ENCODE results near the gene EP400.
"Not testable (repeated sequence)": the region's sequence is repeated elsewhere in the genome, so short reads cannot be mapped to it uniquely, and the experiment has no call there.

The EP400 gene

DNA sequence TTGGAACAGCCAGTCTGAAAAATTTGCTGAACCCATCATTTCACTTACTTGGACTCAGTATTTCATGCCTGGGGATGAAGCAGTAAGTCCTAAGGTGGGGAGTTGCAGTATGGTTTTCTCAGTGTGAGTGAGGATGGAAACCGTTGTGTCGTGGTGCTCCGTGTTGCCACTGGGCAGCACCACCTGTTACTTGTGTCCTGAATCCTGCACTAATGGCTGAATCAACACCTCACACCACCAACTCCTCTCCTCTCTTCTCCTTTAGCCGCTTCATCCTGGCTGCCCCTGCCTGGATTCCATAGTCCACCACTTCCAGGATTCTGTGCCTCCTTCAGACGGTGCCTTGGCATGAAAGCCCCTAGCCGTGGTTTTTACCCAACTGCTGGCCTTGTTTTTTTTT, 3.0 kb upstream of the EP400 start:
- ChIA-PET CTCF (interaction anchor here (1.0 kb wide), 1 partner anchor 27 kb away, joined by 3 read pairs; no protein-coding TSS in a partner anchor), POLR2A (interaction anchor here (0.6 kb wide), 1 partner anchor 49 kb away, joined by 4 read pairs; no protein-coding TSS in a partner anchor)
- Histone ChIP-seq H3K4me1 (ENCODE audit: control extremely low read depth in 1 of 4, control insufficient read depth in 4 of 4, insufficient read depth in 4 of 4, low read length in 3 of 4) (peaks cover 3 to 34% (median 28%) of the 10 kb centered on the region in 4 experiments), H3K36me3 (ENCODE audit: control insufficient read depth in 4 of 4, insufficient read depth in 4 of 4, low read length in 3 of 4) (peaks cover 8 to 31% (median 25%) of the 10 kb centered on the region in 4 experiments), H3K9me3 (ENCODE audit: control extremely low read depth in 1 of 5, control insufficient read depth in 4 of 5, insufficient read depth in 2 of 5, low read depth in 1 of 5, low read length in 4 of 5) (no peaks in the 10 kb centered on the region), H3K27ac (ENCODE audit: insufficient read depth in 1 of 2, low read depth in 1 of 2, low read length in 2 of 2, poor library complexity in 1 of 2, severe bottlenecking in 2 of 2) (no peak overlapping the region), H3K4me3 (ENCODE audit: control insufficient read depth in 1 of 7, extremely low read depth in 1 of 7, insufficient read depth in 4 of 7, low read depth in 2 of 7, low read length in 6 of 7) (no peak overlapping the region), H3K27me3 (replicated peaks in 2 of 5; ENCODE audit: control insufficient read depth in 4 of 5, insufficient read depth in 5 of 5, low read length in 4 of 5) (no peaks in the 10 kb centered on the region)
- DNase-seq = no peak
- WGBS (ENCODE audit: insufficient coverage) = 100% methylated on average over 1 of the region's 6 CpGs

DNA sequence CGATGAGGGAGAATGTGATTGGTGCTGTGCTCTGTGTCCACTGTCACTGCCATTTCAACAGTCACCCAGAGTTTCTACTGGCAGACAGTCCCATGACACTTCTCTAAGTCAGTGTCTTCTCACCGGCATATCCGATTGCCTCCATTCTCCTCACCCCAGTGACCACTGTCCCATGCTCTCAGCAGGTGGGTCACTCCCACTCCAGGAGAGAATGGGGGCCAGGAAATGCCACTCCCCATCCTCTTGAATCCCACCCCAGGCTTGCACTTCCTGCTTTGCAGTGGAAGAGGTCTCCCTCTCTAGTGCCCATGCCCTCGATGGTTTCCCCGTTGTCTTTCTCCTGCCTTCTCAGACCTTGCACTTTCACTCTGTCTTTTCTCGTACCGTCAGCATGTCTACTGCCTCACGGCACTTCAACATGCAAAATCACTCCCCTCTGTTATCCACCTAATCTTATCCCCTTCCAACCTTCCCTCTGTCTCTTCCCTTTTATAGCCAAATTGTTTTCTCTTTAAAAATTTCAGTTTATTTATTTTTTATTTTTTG, 2.2 kb upstream of the EP400 start:
- no peak for DNase-seq
- ChIA-PET POLR2A (no interaction called here), CTCF (no interaction called here)
- 61% methylated on average over 8 of the region's 8 CpGs for WGBS (ENCODE audit: insufficient coverage)
- no peaks in the 10 kb centered on the region for H3K27me3 ChIP-seq (replicated peaks in 2 of 5; ENCODE audit: control insufficient read depth in 4 of 5, insufficient read depth in 5 of 5, low read length in 4 of 5)
- peaks cover 3 to 34% (median 28%) of the 10 kb centered on the region in 4 experiments for H3K4me1 ChIP-seq (ENCODE audit: control extremely low read depth in 1 of 4, control insufficient read depth in 4 of 4, insufficient read depth in 4 of 4, low read length in 3 of 4)
- H3K36me3 ChIP-seq (ENCODE audit: control insufficient read depth in 4 of 4, insufficient read depth in 4 of 4, low read length in 3 of 4) = peaks cover 6 to 25% (median 22%) of the 10 kb centered on the region in 4 experiments
- no peak overlapping the region for H3K27ac ChIP-seq (ENCODE audit: insufficient read depth in 1 of 2, low read depth in 1 of 2, low read length in 2 of 2, poor library complexity in 1 of 2, severe bottlenecking in 2 of 2)
- peak overlapping the region in 1 of 7 experiments; percentile 50 for H3K4me3 ChIP-seq (ENCODE audit: control insufficient read depth in 1 of 7, extremely low read depth in 1 of 7, insufficient read depth in 4 of 7, low read depth in 2 of 7, low read length in 6 of 7)
- no peaks in the 10 kb centered on the region for H3K9me3 ChIP-seq (ENCODE audit: control extremely low read depth in 1 of 5, control insufficient read depth in 4 of 5, insufficient read depth in 2 of 5, low read depth in 1 of 5, low read length in 4 of 5)

DNA sequence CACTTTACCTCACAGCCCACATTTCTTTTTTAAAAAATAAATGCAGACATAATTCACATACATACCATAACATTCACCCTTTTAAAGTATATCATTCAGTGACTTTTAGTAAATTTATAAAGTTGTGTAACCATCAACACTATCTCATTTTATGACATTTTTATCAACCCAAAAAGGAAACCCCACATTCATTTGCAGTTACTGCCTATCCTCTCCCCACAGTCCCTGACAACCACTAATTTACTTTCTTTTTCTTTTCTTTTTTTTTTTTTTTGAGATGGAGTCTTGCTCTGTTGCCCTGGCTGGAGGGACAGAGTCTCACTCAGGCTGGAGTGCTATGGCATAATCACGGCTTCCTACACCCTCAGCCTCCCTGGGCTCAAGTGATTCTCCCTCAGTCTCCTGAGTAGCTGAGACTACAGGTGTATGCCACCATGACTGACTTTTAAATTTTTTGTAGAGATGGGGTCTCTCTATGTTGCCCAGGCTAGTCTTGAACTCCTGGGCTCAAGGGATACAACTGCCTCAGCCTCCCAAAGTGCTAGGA, 1.5 kb upstream of the EP400 start:
- Histone ChIP-seq H3K9me3 (ENCODE audit: control extremely low read depth in 1 of 5, control insufficient read depth in 4 of 5, insufficient read depth in 2 of 5, low read depth in 1 of 5, low read length in 4 of 5) (no peaks in the 10 kb centered on the region), H3K27me3 (replicated peaks in 2 of 5; ENCODE audit: control insufficient read depth in 4 of 5, insufficient read depth in 5 of 5, low read length in 4 of 5) (no peaks in the 10 kb centered on the region), H3K4me1 (ENCODE audit: control extremely low read depth in 1 of 4, control insufficient read depth in 4 of 4, insufficient read depth in 4 of 4, low read length in 3 of 4) (peaks cover 3 to 34% (median 28%) of the 10 kb centered on the region in 4 experiments), H3K36me3 (ENCODE audit: control insufficient read depth in 4 of 4, insufficient read depth in 4 of 4, low read length in 3 of 4) (peaks cover 6 to 19% (median 16%) of the 10 kb centered on the region in 4 experiments), H3K27ac (ENCODE audit: insufficient read depth in 1 of 2, low read depth in 1 of 2, low read length in 2 of 2, poor library complexity in 1 of 2, severe bottlenecking in 2 of 2) (no peak overlapping the region), H3K4me3 (ENCODE audit: control insufficient read depth in 1 of 7, extremely low read depth in 1 of 7, insufficient read depth in 4 of 7, low read depth in 2 of 7, low read length in 6 of 7) (peak overlapping the region in 2 of 7 experiments; percentile 5 to 46)
- peak in 2 of 3 donors; percentile 42 to 48 for DNase-seq
- ChIA-PET CTCF (no interaction called here), POLR2A (no interaction called here)
- no CpG with 5 or more reads among the region's 1 CpG for WGBS (ENCODE audit: insufficient coverage)

DNA sequence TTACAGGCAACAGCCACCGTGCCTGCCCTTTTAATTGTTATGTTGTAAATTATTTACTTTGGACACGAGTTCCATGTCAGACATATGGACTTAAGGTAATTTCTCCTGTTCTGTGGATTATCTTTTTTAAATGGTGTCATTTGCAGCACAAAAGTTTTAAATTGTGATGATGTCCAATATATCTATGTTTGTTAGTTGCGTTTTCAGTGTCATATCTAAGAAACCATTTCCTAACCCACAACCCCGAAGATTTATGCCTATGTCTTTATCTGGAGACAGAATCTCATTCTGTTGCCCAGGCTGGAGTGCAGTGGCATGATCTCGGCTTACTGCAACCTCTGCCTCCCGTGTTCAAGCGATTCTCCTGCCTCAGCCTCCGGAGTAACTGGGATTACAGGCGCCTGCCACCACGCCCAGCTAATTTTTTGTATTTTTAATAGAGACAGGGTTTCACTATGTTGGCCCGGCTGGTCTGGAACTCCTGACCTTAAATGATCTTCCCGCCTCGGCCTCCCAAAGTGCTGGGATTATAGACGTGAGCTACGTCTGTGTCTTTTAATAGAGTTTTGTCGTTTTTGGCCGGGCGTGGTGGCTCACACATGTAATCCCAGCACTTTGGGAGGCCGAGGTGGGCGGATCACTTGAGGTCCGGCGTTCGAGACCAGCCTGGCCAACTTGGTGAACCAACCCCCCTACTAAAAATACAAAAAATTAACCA, 870 bp upstream of the EP400 start:
- Histone ChIP-seq H3K4me1 (ENCODE audit: control extremely low read depth in 1 of 4, control insufficient read depth in 4 of 4, insufficient read depth in 4 of 4, low read length in 3 of 4) (peaks cover 3 to 34% (median 28%) of the 10 kb centered on the region in 4 experiments), H3K4me3 (ENCODE audit: control insufficient read depth in 1 of 7, extremely low read depth in 1 of 7, insufficient read depth in 4 of 7, low read depth in 2 of 7, low read length in 6 of 7) (peak overlapping the region; percentile 40 to 84 (median 66)), H3K36me3 (ENCODE audit: control insufficient read depth in 4 of 4, insufficient read depth in 4 of 4, low read length in 3 of 4) (peaks cover 1 to 12% (median 10%) of the 10 kb centered on the region in 4 experiments)
- H3K27me3 ChIP-seq (replicated peaks in 2 of 5; ENCODE audit: control insufficient read depth in 4 of 5, insufficient read depth in 5 of 5, low read length in 4 of 5); H3K27ac ChIP-seq (ENCODE audit: insufficient read depth in 1 of 2, low read depth in 1 of 2, low read length in 2 of 2, poor library complexity in 1 of 2, severe bottlenecking in 2 of 2); H3K9me3 ChIP-seq (ENCODE audit: control extremely low read depth in 1 of 5, control insufficient read depth in 4 of 5, insufficient read depth in 2 of 5, low read depth in 1 of 5, low read length in 4 of 5); CTCF ChIA-PET: not testable (repeated sequence)
- DNase-seq = peak; percentile 52 to 86 (median 79)
- POLR2A ChIA-PET = interaction anchor here (0.6 to 0.9 kb wide), 2 partner anchors 880 to 1074 kb away, joined by 3 read pairs; partner anchors contain the start of gene GOLGA3
- WGBS (ENCODE audit: insufficient coverage) = 27% methylated on average over 11 of the region's 23 CpGs

GRCh38 chr12:131950182-131950913, 606 bp downstream of the EP400 start:
- no peaks in the 10 kb centered on the region for H3K27me3 ChIP-seq (replicated peaks in 2 of 5; ENCODE audit: control insufficient read depth in 4 of 5, insufficient read depth in 5 of 5, low read length in 4 of 5)
- H3K9me3 ChIP-seq (ENCODE audit: control extremely low read depth in 1 of 5, control insufficient read depth in 4 of 5, insufficient read depth in 2 of 5, low read depth in 1 of 5, low read length in 4 of 5) = no peaks in the 10 kb centered on the region
- peaks cover 3 to 34% (median 28%) of the 10 kb centered on the region in 4 experiments for H3K4me1 ChIP-seq (ENCODE audit: control extremely low read depth in 1 of 4, control insufficient read depth in 4 of 4, insufficient read depth in 4 of 4, low read length in 3 of 4)
- H3K4me3 ChIP-seq (ENCODE audit: control insufficient read depth in 1 of 7, extremely low read depth in 1 of 7, insufficient read depth in 4 of 7, low read depth in 2 of 7, low read length in 6 of 7) = peak overlapping the region; percentile 40 to 90 (median 84)
- peak in 2 of 3 donors; percentile 42 to 62 for DNase-seq
- H3K27ac ChIP-seq (ENCODE audit: insufficient read depth in 1 of 2, low read depth in 1 of 2, low read length in 2 of 2, poor library complexity in 1 of 2, severe bottlenecking in 2 of 2) = peak overlapping the region; percentile 50 to 86
- ChIA-PET CTCF (interaction anchor here (1.0 kb wide), 1 partner anchor 114 kb away, joined by 3 read pairs; no protein-coding TSS in a partner anchor), POLR2A (interaction anchor here (0.7 to 0.9 kb wide), 3 partner anchors 22 to 1075 kb away, joined by 3 to 4 read pairs (median 3); no protein-coding TSS in a partner anchor)
- WGBS (ENCODE audit: insufficient coverage) = under 1% methylated on average over 76 of the region's 79 CpGs
- no peaks in the 10 kb centered on the region for H3K36me3 ChIP-seq (ENCODE audit: control insufficient read depth in 4 of 4, insufficient read depth in 4 of 4, low read length in 3 of 4)

DNA sequence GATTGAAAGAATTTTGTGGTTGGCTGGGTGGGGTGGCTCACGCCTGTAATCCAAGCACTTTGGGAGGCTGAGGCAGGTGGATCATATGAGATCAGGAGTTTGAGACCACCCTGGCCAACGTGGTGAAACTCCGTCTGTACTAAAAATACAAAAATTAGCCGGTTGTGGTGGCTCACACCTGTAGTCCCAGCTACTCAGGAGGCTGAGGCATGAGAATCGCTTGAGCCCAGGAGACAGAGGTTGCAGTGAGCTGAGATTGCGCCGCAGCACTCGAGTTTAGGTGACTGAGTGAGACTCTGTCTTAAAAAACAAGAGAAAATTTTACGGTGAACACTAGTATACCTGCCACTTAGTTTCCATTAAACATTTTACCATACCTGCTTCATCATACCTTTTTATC, 4.1 kb downstream of the EP400 start:
- H3K27ac ChIP-seq (ENCODE audit: insufficient read depth in 1 of 2, low read depth in 1 of 2, low read length in 2 of 2, poor library complexity in 1 of 2, severe bottlenecking in 2 of 2); DNase-seq; H3K9me3 ChIP-seq (ENCODE audit: control extremely low read depth in 1 of 5, control insufficient read depth in 4 of 5, insufficient read depth in 2 of 5, low read depth in 1 of 5, low read length in 4 of 5); POLR2A ChIA-PET; H3K36me3 ChIP-seq (ENCODE audit: control insufficient read depth in 4 of 4, insufficient read depth in 4 of 4, low read length in 3 of 4); H3K4me3 ChIP-seq (ENCODE audit: control insufficient read depth in 1 of 7, extremely low read depth in 1 of 7, insufficient read depth in 4 of 7, low read depth in 2 of 7, low read length in 6 of 7); H3K27me3 ChIP-seq (replicated peaks in 2 of 5; ENCODE audit: control insufficient read depth in 4 of 5, insufficient read depth in 5 of 5, low read length in 4 of 5): not testable (repeated sequence)
- WGBS (ENCODE audit: insufficient coverage) = 98% methylated on average over 6 of the region's 9 CpGs
- H3K4me1 ChIP-seq (ENCODE audit: control extremely low read depth in 1 of 4, control insufficient read depth in 4 of 4, insufficient read depth in 4 of 4, low read length in 3 of 4) = peaks cover 0 to 18% (median 15%) of the 10 kb centered on the region in 4 experiments
- CTCF ChIA-PET = interaction anchor here (1.4 kb wide), 1 partner anchor 9 kb away, joined by 4 read pairs; no protein-coding TSS in a partner anchor

Measured in common myeloid progenitor, CD34-positive (primary cell).